Epithelial cell of esophagus (primary cell): ENCODE data around the gene RTN4RL1.

Experiments used
- DNase-seq: peaks from one replicate; pipeline ENCODE4 v3.0.0; 2010; ENCODE audit warnings: low read depth
- H3K4me3 ChIP-seq: 2 replicates; pipeline ENCODE4 v1.5.1; 2011; ENCODE audit warnings: mild to moderate bottlenecking, low read length, control low read depth
- TF ChIP-seq, protein P1 (sequence below): IDR thresholded peaks from 2 replicates; pipeline ENCODE4 v1.5.1; 2011; ENCODE audit warnings: low read depth, mild to moderate bottlenecking, low read length, control low read depth, inconsistent platforms; ENCODE audit not compliant: insufficient read depth; ENCODE audit errors: missing control alignments

RTN4RL1 gene

DNA sequence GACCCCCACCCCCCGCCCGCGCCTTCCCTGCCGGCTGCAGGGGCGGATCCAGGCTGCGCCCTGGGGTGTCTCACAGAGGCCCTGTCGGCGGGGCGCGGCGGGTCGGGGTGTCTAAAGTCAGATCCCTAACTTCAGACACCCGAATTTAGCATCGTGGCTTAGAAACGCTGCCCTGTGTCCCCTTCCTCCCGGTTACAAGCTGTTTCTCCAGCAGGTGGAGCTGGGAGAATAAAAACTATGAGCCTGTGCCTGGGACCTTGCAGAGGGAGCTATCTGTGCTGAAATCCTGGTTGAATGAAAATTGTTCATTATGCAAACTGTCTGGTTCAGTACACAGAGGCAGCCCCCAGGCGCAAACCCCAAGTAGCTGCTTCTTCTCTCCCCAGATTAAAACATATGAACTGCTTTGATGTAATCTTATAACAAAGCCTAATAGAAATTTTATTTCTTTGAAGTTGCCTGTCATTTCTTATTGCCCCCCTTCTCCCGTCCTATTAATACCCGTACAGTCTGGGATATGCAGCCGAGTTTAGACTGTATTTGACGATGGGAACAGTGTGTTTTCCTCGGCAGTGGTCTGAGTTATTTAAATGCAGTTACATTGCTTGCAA is 116.3 kb downstream of the RTN4RL1 start:
- no peak overlapping the region for H3K4me3 ChIP-seq
- TF ChIP-seq, protein P1, sequence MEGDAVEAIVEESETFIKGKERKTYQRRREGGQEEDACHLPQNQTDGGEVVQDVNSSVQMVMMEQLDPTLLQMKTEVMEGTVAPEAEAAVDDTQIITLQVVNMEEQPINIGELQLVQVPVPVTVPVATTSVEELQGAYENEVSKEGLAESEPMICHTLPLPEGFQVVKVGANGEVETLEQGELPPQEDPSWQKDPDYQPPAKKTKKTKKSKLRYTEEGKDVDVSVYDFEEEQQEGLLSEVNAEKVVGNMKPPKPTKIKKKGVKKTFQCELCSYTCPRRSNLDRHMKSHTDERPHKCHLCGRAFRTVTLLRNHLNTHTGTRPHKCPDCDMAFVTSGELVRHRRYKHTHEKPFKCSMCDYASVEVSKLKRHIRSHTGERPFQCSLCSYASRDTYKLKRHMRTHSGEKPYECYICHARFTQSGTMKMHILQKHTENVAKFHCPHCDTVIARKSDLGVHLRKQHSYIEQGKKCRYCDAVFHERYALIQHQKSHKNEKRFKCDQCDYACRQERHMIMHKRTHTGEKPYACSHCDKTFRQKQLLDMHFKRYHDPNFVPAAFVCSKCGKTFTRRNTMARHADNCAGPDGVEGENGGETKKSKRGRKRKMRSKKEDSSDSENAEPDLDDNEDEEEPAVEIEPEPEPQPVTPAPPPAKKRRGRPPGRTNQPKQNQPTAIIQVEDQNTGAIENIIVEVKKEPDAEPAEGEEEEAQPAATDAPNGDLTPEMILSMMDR, result peak; percentile 77
- peak; percentile 78 for DNase-seq

DNA sequence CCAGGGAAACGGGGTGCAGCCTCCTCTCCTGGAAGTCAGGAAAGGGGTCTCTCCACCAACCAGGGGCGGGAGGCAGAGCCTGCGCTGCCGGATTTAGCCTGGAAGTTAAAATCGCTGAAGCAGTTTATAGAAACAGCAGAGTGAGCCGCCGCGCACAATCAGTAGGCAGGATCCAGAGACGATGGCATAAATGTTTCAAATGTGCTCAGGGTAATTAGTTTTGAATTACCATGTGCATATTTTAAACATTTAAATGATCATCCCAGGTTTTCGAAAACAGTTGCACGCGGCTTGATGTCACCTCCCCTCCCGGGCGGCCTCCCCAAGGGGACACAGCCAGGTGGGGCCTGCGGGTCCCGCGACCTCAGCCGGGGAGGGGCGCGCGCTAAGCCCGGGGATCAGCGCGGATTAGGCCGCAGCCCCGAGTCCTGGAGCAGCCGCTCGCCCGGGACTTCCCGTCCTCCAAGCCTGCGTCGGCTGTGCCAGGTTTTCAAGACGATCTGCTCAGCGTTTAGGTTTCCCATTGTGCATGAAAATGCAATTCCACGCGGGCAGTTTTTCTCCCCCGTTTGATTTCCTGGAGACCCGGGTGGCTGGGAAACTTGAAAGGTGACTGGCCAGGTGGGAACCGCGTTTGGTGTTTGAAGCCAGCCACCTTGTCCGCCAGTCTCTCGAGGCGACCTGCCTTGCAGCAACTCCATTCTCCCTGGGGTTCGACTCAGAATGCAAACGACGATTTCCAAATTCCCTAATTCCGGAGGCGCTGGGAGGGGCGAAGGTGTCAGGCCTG is 117.0 kb downstream of the RTN4RL1 start:
- DNase-seq, result peak; percentile 29
- peak overlapping the region; percentile 5 for H3K4me3 ChIP-seq
- TF ChIP-seq, protein P1, result no peak

DNA sequence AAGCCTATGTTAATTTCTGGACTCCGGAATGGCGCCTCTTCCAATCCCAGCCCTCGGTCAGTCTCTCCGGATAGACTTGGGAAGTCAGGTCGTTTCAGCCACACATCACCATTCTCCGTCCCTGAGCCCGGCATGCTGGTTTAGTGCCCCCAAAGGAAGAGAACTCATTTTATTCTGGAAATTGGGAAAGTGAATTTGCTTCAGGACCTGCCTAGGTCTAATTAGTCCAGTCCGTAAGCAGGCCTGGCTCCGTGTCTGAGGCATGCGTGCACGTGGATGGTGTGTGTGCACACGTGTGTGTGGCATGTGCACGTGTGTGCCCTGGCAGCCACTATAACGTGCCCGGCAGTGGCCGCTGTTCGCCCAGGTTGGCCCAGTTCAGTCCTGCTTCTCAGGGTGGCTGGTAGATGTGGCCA is 117.9 kb downstream of the RTN4RL1 start:
- DNase-seq, result no peak
- TF ChIP-seq, protein P1, result no peak
- no peak overlapping the region for H3K4me3 ChIP-seq

DNA sequence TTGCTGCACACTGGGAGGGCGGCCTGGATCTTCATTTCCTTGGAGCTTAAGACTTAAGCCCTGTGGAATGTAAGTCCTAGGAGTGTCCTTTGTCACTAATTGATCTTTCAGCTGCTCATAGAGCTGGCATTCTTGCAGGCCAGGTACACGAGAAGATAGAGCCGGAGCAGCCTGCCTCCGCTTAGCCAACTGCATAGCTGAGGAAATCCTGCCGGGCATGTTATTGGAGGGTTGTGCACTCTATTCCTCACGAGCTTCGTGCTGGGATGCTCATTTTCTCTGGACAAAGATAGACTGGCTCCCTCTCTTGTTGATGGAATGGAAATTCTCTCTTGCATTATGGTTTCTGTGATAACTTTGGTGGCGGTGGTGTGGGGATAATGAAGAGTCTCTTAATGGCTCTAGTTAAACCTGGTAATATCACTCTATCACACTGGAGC is 118.5 kb downstream of the RTN4RL1 start:
- TF ChIP-seq, protein P1, result no peak
- no peak overlapping the region for H3K4me3 ChIP-seq
- no peak for DNase-seq

DNA sequence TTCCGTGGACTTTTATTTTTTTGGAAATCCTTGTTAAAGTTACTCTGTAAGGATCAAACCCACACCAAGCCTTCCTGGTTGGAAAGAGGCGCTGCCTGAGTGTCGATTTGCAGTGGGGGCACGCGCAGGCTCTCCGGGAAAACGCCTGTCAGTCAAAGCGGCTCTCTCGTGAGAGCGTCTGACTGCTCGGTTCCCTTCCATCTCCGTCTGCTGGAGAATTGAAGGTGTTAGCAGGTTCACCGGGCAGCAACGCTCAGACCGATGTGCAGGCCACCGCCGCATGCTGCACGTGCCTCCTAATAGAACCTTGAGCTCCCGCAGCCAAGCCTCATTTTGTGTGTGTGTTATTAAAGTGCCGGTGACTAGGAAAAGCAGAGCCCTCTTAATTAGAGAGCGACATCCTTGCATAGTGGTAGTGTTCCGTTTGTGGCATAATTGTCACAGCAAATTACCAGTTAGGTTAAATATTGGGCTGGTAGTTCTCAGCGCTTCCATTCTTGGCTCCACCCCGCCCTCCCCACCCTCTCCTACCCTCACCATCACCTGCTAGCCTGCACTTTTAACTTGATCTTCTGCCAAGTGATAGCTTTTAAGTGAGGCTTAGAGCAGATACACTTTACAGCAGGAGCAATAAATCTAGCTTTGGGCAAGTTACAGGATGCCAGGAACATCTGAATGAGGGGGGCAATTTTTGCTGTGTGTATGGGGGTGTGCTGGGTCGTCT is 119.8 kb downstream of the RTN4RL1 start:
- no peak overlapping the region for H3K4me3 ChIP-seq
- TF ChIP-seq, protein P1, result no peak
- DNase-seq, result no peak

DNA sequence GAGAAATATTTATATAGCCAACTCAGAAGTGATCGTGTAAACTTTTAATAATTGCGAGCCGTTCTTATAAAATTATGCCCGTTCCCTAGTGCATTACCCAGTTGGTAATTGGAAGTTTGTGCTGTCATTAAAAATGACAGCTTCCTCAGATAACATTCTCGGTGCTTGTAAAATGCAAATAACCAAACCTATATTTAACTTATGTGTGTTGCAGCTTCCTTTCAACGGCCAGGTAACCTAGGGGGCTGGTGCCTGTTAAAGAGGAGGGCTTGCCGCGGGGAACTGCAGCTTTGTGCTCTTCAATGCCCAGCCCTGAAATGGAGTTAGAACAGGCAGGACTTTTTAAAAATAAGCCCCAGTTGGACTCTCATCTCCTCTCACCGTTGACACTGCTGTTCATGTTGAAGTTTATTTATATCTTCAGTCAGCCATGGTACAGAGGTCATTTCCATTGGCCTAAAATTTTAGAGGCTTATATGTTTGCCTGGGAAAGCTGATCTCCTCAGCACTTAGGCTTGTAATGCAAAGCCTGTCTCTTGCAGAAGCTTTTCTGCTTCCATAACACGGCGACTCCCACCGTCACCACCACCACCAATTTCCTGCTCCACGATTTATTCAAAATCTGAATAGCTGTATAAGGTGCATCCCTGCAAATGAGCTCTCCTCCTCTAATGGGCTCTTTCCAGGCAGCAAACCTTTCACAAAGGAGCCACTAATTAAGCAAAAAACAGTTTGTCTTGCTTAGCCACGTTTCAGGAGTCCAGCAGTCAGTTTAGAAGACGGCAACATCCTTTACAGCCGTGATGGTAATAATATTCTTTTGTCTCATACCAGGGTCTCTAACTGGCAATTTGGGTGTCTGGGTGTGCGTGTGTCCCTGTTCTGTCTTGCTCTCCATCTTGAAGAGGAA is 120.6 kb downstream of the RTN4RL1 start:
- no peak overlapping the region for H3K4me3 ChIP-seq
- no peak for DNase-seq
- TF ChIP-seq, protein P1, result no peak
